Activated T-cell treated with anti-CD3 and anti-CD28 coated beads, Interleukin-2, amount 50 U/mL, for 4 hours (primary cell): ENCODE data around the gene ABHD17B. TPM values are rescaled to one million over a fixed set of nuclear protein-coding genes. Genes with fewer than 3 reads are reported as not detected.
"Not testable (repeated sequence)": the region's sequence is repeated elsewhere in the genome, so short reads cannot be mapped to it uniquely, and the experiment has no call there.

ENCODE experiments used
- ATAC-seq, 2 donors: fragments of 200-7000 bp; cut with Tn5 transposase; one replicate each; pipeline ENCODE4 v1.10.0; 2021
- DNase-seq: peaks from one replicate; pipeline ENCODE4 v3.0.0-alpha.2; 2020
- H3K27me3 Mint-ChIP-seq: one replicate; pipeline ENCODE4 v1.8.0; 2021; ENCODE audit warnings: low read depth, mixed read lengths
- H3K36me3 Mint-ChIP-seq: one replicate; pipeline ENCODE4 v1.8.0; 2022; ENCODE audit warnings: mixed read lengths; ENCODE audit not compliant: insufficient read depth
- H3K4me1 Mint-ChIP-seq: one replicate; pipeline ENCODE4 v1.8.0; 2021; ENCODE audit warnings: low read depth, mixed read lengths
- H3K4me3 Mint-ChIP-seq: one replicate; pipeline ENCODE4 v1.8.0; 2021; ENCODE audit warnings: mild to moderate bottlenecking, moderate library complexity, mixed read lengths
- H3K9me3 Mint-ChIP-seq: one replicate; pipeline ENCODE4 v1.8.0; 2021; ENCODE audit warnings: mixed read lengths
- total RNA-seq, 3 donors: library from RNA; stranded (reverse); gene quantifications; one replicate each; pipeline ENCODE4 v1.2.1, GENCODE V29; 2021

ABHD17B gene
- 10 to 100 TPM; 15.5 to 16.4 (median 15.7) TPM for total RNA-seq

- peaks cover 60% of the 10 kb centered on the region for H3K4me1 Mint-ChIP-seq
- peak within 1 kb of the TSS; percentile 100 for H3K4me3 Mint-ChIP-seq
- no peaks in the 10 kb centered on the region for H3K9me3 Mint-ChIP-seq
- H3K36me3 Mint-ChIP-seq = no peaks in the 10 kb centered on the region
- no peaks in the 10 kb centered on the region for H3K27me3 Mint-ChIP-seq
- ATAC-seq (peak; percentile 95), DNase-seq (peak; percentile 92)
Observed at GRCh38 chr9:71911061-71911907, at the start of gene ABHD17B, which contains the start of gene C9orf85. Gene ABHD17B (minus strand): TSS chr9:71911193. CDS start chr9:71875080, 36,113 bp downstream. Gene C9orf85 (plus strand): TSS chr9:71911639. CDS start chr9:71911735, 96 bp downstream.

- no peak overlapping the region for H3K4me3 Mint-ChIP-seq
- ATAC-seq (no peak), DNase-seq (no peak)
- no peaks in the 10 kb centered on the region for H3K27me3 Mint-ChIP-seq
- H3K36me3 Mint-ChIP-seq = peaks cover 11% of the 10 kb centered on the region
- no peaks in the 10 kb centered on the region for H3K9me3 Mint-ChIP-seq
- no peaks in the 10 kb centered on the region for H3K4me1 Mint-ChIP-seq
Observed at GRCh38 chr9:71955300-71955915, 44.4 kb upstream of the ABHD17B start.

GRCh38 chr9:71954652-71955051 is 43.7 kb upstream of the ABHD17B start:
- H3K27me3 Mint-ChIP-seq, H3K4me1 Mint-ChIP-seq, ATAC-seq, DNase-seq, H3K4me3 Mint-ChIP-seq, H3K36me3 Mint-ChIP-seq, H3K9me3 Mint-ChIP-seq: not testable (repeated sequence)

GRCh38 chr9:71944754-71945375 is 33.9 kb upstream of the ABHD17B start:
- no peaks in the 10 kb centered on the region for H3K9me3 Mint-ChIP-seq
- no peak for ATAC-seq
- H3K4me3 Mint-ChIP-seq = no peak overlapping the region

GRCh38 chr9:71941998-71942567 is 31.1 kb upstream of the ABHD17B start:
- Mint-ChIP-seq H3K4me1 (peaks cover 19% of the 10 kb centered on the region), H3K36me3 (peaks cover 1% of the 10 kb centered on the region), H3K9me3 (no peaks in the 10 kb centered on the region), H3K4me3 (no peak overlapping the region), H3K27me3 (no peaks in the 10 kb centered on the region)
- ATAC-seq (no peak), DNase-seq (no peak)

More at GRCh38 chr9:71944754-71945375, 33.9 kb upstream of the ABHD17B start:
- H3K36me3 Mint-ChIP-seq = peaks cover 12% of the 10 kb centered on the region
- no peaks in the 10 kb centered on the region for H3K27me3 Mint-ChIP-seq
- DNase-seq = no peak
- peaks cover 16% of the 10 kb centered on the region for H3K4me1 Mint-ChIP-seq

GRCh38 chr9:71941060-71941568 is 30.1 kb upstream of the ABHD17B start:
- Mint-ChIP-seq H3K4me1 (peaks cover 21% of the 10 kb centered on the region), H3K36me3 (no peaks in the 10 kb centered on the region), H3K27me3 (no peaks in the 10 kb centered on the region), H3K9me3 (no peaks in the 10 kb centered on the region), H3K4me3 (no peak overlapping the region)
- DNase-seq (no peak), ATAC-seq (no peak)

GRCh38 chr9:71937898-71938297 is 26.9 kb upstream of the ABHD17B start:
- Mint-ChIP-seq H3K4me3 (no peak overlapping the region), H3K4me1 (peaks cover 31% of the 10 kb centered on the region), H3K27me3 (no peaks in the 10 kb centered on the region), H3K36me3 (peaks cover 4% of the 10 kb centered on the region), H3K9me3 (no peaks in the 10 kb centered on the region)
- no peak for ATAC-seq
- no peak for DNase-seq

- Mint-ChIP-seq H3K9me3 (no peaks in the 10 kb centered on the region), H3K27me3 (no peaks in the 10 kb centered on the region), H3K4me1 (peaks cover 31% of the 10 kb centered on the region), H3K36me3 (peaks cover 7% of the 10 kb centered on the region), H3K4me3 (no peak overlapping the region)
- ATAC-seq = no peak
- no peak for DNase-seq
Observed at GRCh38 chr9:71937070-71937625, 26.2 kb upstream of the ABHD17B start.

- Mint-ChIP-seq H3K4me3 (no peak overlapping the region), H3K36me3 (peaks cover 13% of the 10 kb centered on the region), H3K27me3 (no peaks in the 10 kb centered on the region), H3K4me1 (peaks cover 21% of the 10 kb centered on the region), H3K9me3 (no peaks in the 10 kb centered on the region)
- ATAC-seq = no peak
- no peak for DNase-seq
Observed at GRCh38 chr9:71936066-71936465, 25.1 kb upstream of the ABHD17B start.

- no peaks in the 10 kb centered on the region for H3K9me3 Mint-ChIP-seq
- no peak overlapping the region for H3K4me3 Mint-ChIP-seq
- no peaks in the 10 kb centered on the region for H3K27me3 Mint-ChIP-seq
- ATAC-seq (no peak), DNase-seq (no peak)
- H3K36me3 Mint-ChIP-seq = peaks cover 13% of the 10 kb centered on the region
- peaks cover 14% of the 10 kb centered on the region for H3K4me1 Mint-ChIP-seq
Observed at GRCh38 chr9:71931166-71931565, 20.2 kb upstream of the ABHD17B start.

- Mint-ChIP-seq H3K27me3 (no peaks in the 10 kb centered on the region), H3K4me3 (no peak overlapping the region), H3K9me3 (no peaks in the 10 kb centered on the region), H3K4me1 (peaks cover 2% of the 10 kb centered on the region), H3K36me3 (peaks cover 9% of the 10 kb centered on the region)
- ATAC-seq = no peak
- DNase-seq = no peak
Observed at GRCh38 chr9:71929791-71930440, 18.9 kb upstream of the ABHD17B start.

- Mint-ChIP-seq H3K27me3 (no peaks in the 10 kb centered on the region), H3K4me1 (peaks cover 2% of the 10 kb centered on the region), H3K36me3 (peaks cover 11% of the 10 kb centered on the region), H3K4me3 (no peak overlapping the region), H3K9me3 (no peaks in the 10 kb centered on the region)
- ATAC-seq (no peak), DNase-seq (no peak)
Observed at GRCh38 chr9:71929223-71929622, 18.2 kb upstream of the ABHD17B start.

GRCh38 chr9:71928806-71929205 is 17.8 kb upstream of the ABHD17B start:
- peaks cover 2% of the 10 kb centered on the region for H3K4me1 Mint-ChIP-seq
- H3K36me3 Mint-ChIP-seq = peaks cover 14% of the 10 kb centered on the region
- no peak for DNase-seq

More at GRCh38 chr9:71928806-71929205, 17.8 kb upstream of the ABHD17B start:
- H3K4me3 Mint-ChIP-seq = no peak overlapping the region
- no peaks in the 10 kb centered on the region for H3K27me3 Mint-ChIP-seq
- no peaks in the 10 kb centered on the region for H3K9me3 Mint-ChIP-seq
- no peak for ATAC-seq
